ENCODE data around the gene LRRC55. TPM values are rescaled to one million over a fixed set of nuclear protein-coding genes. Genes with fewer than 3 reads are reported as not detected.

The LRRC55 gene
- total and polyA plus RNA-seq, 2 donors (not counting 3 experiments of a cell fraction or from before 2014, with no cell fraction given): not detected

DNA sequence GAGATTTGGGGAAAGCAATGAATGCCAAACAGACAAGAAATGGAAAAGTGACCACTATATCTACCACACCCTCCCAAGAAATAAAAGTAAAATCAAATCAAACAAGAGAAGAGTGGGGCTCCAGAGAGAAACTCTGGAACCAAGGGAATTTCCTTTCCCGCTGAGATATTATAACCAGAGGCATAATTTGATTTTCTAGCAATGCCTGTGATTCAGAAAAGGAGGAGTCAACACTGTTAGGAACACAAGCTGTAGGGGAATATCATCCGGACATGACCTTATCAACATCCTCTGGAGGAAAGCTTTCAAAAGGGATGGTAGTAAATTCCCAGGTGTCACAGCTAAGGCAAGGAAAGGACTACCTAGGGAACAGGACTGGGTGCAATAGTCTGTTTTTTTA is 29.6 kb upstream of the LRRC55 start:
- no peaks in the 10 kb centered on the region for H3K79me2 ChIP-seq (ENCODE audit: control insufficient read depth, insufficient read depth, low read length)
- no peak overlapping the region for H3K27ac ChIP-seq (ENCODE audit: insufficient read depth, low read depth, low read length)
- no peaks in the 10 kb centered on the region for H3K36me3 ChIP-seq (ENCODE audit: control insufficient read depth in 2 of 2, extremely low read depth in 1 of 2, insufficient read depth in 2 of 2, low read length in 2 of 2)
- no peak overlapping the region for H3K9ac ChIP-seq (replicated peaks; ENCODE audit: extremely low read depth, insufficient read depth, low read length)
- ChIA-PET CTCF (no interaction called here), POLR2A (no interaction called here)
- no peak for DNase-seq (ENCODE audit: low read depth, low spot score)
- H3K27me3 ChIP-seq (ENCODE audit: control insufficient read depth in 2 of 2, insufficient read depth in 2 of 2, low read length in 2 of 2): peaks cover 0 to 1% of the 10 kb centered on the region in 2 experiments
- no TSS peak for BruUV-seq (replicated peaks)
- H3K4me3 ChIP-seq (replicated peaks in 1 of 3; ENCODE audit: insufficient read depth in 1 of 3, low read depth in 1 of 3, low read length in 3 of 3): no peak overlapping the region
- no peaks in the 10 kb centered on the region for H3K9me1 ChIP-seq (replicated peaks; ENCODE audit: control insufficient read depth, extremely low read depth, insufficient read depth, low read length)
- no peaks in the 10 kb centered on the region for H3K4me1 ChIP-seq (ENCODE audit: control insufficient read depth, extremely low read depth, insufficient read depth, low read length)
- no peaks in the 10 kb centered on the region for H4K20me1 ChIP-seq (replicated peaks; ENCODE audit: control insufficient read depth, extremely low read depth, insufficient read depth, low read length)
- intact Hi-C loops (cut with micrococcal nuclease): no loop called here
- no peak for FAIRE-seq
- no peaks in the 10 kb centered on the region for H3K9me3 ChIP-seq (replicated peaks; ENCODE audit: control insufficient read depth, insufficient read depth, low read length)
- TF ChIP-seq, protein P1, sequence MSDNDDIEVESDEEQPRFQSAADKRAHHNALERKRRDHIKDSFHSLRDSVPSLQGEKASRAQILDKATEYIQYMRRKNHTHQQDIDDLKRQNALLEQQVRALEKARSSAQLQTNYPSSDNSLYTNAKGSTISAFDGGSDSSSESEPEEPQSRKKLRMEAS (IDR thresholded peaks at IDR 0.05; ENCODE audit: insufficient read depth, insufficient read length): no peak
- TF ChIP-seq GATA2 (IDR thresholded peaks at IDR 0.05; ENCODE audit: insufficient read depth, insufficient read length, low read depth, low read length): no peak
- no peak for TF ChIP-seq JUN (IDR thresholded peaks at IDR 0.05; ENCODE audit: borderline replicate concordance, insufficient read depth, insufficient read length, low read depth)
- no peak for TF ChIP-seq POLR2AphosphoS5 (IDR thresholded peaks at IDR 0.05; ENCODE audit: insufficient read depth, low read depth, low read length)
- TF ChIP-seq, protein P2, sequence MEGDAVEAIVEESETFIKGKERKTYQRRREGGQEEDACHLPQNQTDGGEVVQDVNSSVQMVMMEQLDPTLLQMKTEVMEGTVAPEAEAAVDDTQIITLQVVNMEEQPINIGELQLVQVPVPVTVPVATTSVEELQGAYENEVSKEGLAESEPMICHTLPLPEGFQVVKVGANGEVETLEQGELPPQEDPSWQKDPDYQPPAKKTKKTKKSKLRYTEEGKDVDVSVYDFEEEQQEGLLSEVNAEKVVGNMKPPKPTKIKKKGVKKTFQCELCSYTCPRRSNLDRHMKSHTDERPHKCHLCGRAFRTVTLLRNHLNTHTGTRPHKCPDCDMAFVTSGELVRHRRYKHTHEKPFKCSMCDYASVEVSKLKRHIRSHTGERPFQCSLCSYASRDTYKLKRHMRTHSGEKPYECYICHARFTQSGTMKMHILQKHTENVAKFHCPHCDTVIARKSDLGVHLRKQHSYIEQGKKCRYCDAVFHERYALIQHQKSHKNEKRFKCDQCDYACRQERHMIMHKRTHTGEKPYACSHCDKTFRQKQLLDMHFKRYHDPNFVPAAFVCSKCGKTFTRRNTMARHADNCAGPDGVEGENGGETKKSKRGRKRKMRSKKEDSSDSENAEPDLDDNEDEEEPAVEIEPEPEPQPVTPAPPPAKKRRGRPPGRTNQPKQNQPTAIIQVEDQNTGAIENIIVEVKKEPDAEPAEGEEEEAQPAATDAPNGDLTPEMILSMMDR (IDR thresholded peaks at IDR 0.05; ENCODE audit: extremely low read depth in 1 of 2, insufficient read depth in 1 of 2, low read depth in 1 of 2, low read length in 2 of 2): no peak
- TF ChIP-seq EZH2 (IDR thresholded peaks at IDR 0.05; ENCODE audit: borderline replicate concordance, low read depth, low read length, severe bottlenecking): no peak
- TF ChIP-seq POLR2A (IDR thresholded peaks at IDR 0.05; ENCODE audit: low read depth, low read length): no peak
- TF ChIP-seq MYC (IDR thresholded peaks at IDR 0.05; ENCODE audit: low read depth, low read length): no peak
- TF ChIP-seq FOS (IDR thresholded peaks at IDR 0.05; ENCODE audit: borderline replicate concordance, insufficient read depth, low read length): no peak
- H3K4me2 ChIP-seq (ENCODE audit: insufficient read depth, low read length): no peak overlapping the region
- dilution Hi-C loops (cut with MboI; ENCODE audit: extremely low pct_ligation_motif_present, low sequenced_read_pairs): no loop called here
- H2AFZ ChIP-seq (ENCODE audit: low read depth, low read length): no peak overlapping the region

All from endothelial cell of umbilical vein (primary cell).